Transverse colon (tissue), 4 donors: ENCODE results near the gene RNF214. TPM values are rescaled to one million over a fixed set of nuclear protein-coding genes. Genes with fewer than 3 reads are reported as not detected.

Source experiments
- DNase-seq: peaks from one replicate; pipeline ENCODE4 v3.0.0-alpha.2; 2019
- H3K27ac ChIP-seq, 4 donors: fragments of 200-600 bp; sonication (generic); 2 replicates each; pipeline ENCODE4 v1.5.1; 2016 to 2018; ENCODE audit warnings: inconsistent platforms in 4 of 4
- H3K27me3 ChIP-seq: fragments of 200-600 bp; sonication (generic); 2 replicates; pipeline ENCODE4 v1.5.1; 2017; ENCODE audit warnings: inconsistent platforms
- H3K36me3 ChIP-seq, 4 donors: fragments of 200-600 bp; sonication (generic); 2 replicates each; pipeline ENCODE4 v1.5.1; 2017 to 2019; ENCODE audit warnings: inconsistent platforms in 4 of 4
- H3K4me1 ChIP-seq, 4 donors: fragments of 200-600 bp; sonication (generic); 2 replicates each; pipeline ENCODE4 v1.5.1; 2017 to 2020; ENCODE audit warnings: inconsistent platforms in 4 of 4
- H3K4me3 ChIP-seq, 4 donors: fragments of 200-600 bp; sonication (generic); 1 replicate in 1 of 4; 2 replicates in 3 of 4; pipeline versions ENCODE4 v1.5.1 to v1.6.1; 2017 to 2019; ENCODE audit warnings: inconsistent platforms in 4 of 4
- H3K9me3 ChIP-seq, 2 donors: fragments of 200-600 bp; sonication (generic); 2 replicates each; pipeline ENCODE4 v1.5.1; 2017 to 2019; ENCODE audit warnings: inconsistent platforms in 2 of 2
- EP300 ChIP-seq: sonication (generic); formaldehyde crosslinking; IDR thresholded peaks from one replicate; pipeline ENCODE4 v1.6.1; 2017; ENCODE audit warnings: antibody characterized with exemption, low read depth
- POLR2A ChIP-seq: fragments of 450-650 bp; IDR thresholded peaks from one replicate; pipeline ENCODE4 v1.6.1; 2016; ENCODE audit warnings: antibody characterized with exemption, mild to moderate bottlenecking, moderate library complexity
- POLR2AphosphoS5 ChIP-seq, 3 donors: sonication (generic); formaldehyde crosslinking; IDR thresholded peaks; one replicate each; pipeline ENCODE4 v1.6.1; 2016; ENCODE audit warnings: antibody characterized with exemption in 3 of 3
- WGBS, 2 donors: methylation state at CpG; one replicate each; pipeline ENCODE4 v1.1.5; 2018; ENCODE audit warnings: low coverage in 1 of 2; 5-methylcytosine and 5-hydroxymethylcytosine counted together
- in situ Hi-C, 4 donors: fragments of 200-750 bp; cut with MboI; loops; one replicate each; pipeline versions ENCODE4 v1.15.0 to v1.15.1; 2017; ENCODE audit warnings: low sequenced_read_pairs in 3 of 4, low pct_ligation_motif_present in 1 of 4, low pct_unique_long_range_greater_than_20kb in 1 of 4
- intact Hi-C: fragments of 100-400 bp; cut with DNase I; formaldehyde crosslinking; loops from one replicate; pipeline ENCODE4 v1.15.1; 2023; ENCODE audit warnings: low total_unique reads
- total RNA-seq, 4 donors: library from RNA; depleted of rRNA; stranded (reverse); fragments of >200 nt; gene quantifications; one replicate each; pipeline ENCODE4 v1.1.0, GENCODE V29; 2016
- TF ChIP-seq, protein P1 (sequence below), 5 experiments: fragments of 200-600 bp in 3 of 5; fragments of 450-650 bp in 2 of 5; sonication (generic) in 3 of 5; IDR thresholded peaks; 1 replicate in 2 of 5; 2 replicates in 3 of 5; pipeline ENCODE4 v1.5.1; 2016 to 2017; ENCODE audit warnings: antibody characterized with exemption in 5 of 5, inconsistent platforms in 3 of 5, mild to moderate bottlenecking in 2 of 5, moderate library complexity in 1 of 5

RNF214 gene
- total RNA-seq, 4 donors from 2014 or later = 11.1 to 139 (median 14.5) TPM

DNA sequence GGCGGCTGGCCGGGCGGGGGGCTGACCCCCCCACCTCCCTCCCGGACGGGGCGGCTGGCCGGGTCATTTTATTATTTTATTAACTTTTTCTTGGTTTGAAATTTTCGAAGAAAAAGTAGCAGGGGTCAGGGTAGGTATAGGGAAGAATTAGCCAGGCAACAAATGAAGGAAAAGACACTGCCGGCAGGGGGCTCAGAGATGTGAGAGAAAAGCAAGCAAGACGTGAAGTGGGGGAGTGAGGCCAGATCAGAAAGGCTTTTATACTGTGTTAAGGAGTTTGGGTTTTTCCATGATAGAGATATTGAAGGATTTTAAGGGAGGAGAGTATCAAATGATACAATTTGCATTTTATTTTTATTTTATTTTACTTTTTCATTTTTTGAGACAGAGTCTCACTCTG, 19.0 kb downstream of the RNF214 start:
- intact Hi-C loops = no loop called here
- WGBS, 2 donors = 80 to 91% methylated on average over 3 to 7 of the region's 10 CpGs
- no peak for DNase-seq
- no peaks in the 10 kb centered on the region for H3K4me1 ChIP-seq
- H3K9me3 ChIP-seq = no peaks in the 10 kb centered on the region
- H3K36me3 ChIP-seq = peaks cover 0 to 19% (median 9%) of the 10 kb centered on the region in 4 donors
- no peak overlapping the region for H3K27ac ChIP-seq
- H3K27me3 ChIP-seq = no peaks in the 10 kb centered on the region
- TF ChIP-seq, protein P1, sequence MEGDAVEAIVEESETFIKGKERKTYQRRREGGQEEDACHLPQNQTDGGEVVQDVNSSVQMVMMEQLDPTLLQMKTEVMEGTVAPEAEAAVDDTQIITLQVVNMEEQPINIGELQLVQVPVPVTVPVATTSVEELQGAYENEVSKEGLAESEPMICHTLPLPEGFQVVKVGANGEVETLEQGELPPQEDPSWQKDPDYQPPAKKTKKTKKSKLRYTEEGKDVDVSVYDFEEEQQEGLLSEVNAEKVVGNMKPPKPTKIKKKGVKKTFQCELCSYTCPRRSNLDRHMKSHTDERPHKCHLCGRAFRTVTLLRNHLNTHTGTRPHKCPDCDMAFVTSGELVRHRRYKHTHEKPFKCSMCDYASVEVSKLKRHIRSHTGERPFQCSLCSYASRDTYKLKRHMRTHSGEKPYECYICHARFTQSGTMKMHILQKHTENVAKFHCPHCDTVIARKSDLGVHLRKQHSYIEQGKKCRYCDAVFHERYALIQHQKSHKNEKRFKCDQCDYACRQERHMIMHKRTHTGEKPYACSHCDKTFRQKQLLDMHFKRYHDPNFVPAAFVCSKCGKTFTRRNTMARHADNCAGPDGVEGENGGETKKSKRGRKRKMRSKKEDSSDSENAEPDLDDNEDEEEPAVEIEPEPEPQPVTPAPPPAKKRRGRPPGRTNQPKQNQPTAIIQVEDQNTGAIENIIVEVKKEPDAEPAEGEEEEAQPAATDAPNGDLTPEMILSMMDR (IDR thresholded peaks at IDR 0.05) = no peak
- TF ChIP-seq POLR2AphosphoS5 (IDR thresholded peaks at IDR 0.05) (no peak), POLR2A (no peak), EP300 (no peak)
- in situ Hi-C loops = no loop called here
- H3K4me3 ChIP-seq = no peak overlapping the region

DNA sequence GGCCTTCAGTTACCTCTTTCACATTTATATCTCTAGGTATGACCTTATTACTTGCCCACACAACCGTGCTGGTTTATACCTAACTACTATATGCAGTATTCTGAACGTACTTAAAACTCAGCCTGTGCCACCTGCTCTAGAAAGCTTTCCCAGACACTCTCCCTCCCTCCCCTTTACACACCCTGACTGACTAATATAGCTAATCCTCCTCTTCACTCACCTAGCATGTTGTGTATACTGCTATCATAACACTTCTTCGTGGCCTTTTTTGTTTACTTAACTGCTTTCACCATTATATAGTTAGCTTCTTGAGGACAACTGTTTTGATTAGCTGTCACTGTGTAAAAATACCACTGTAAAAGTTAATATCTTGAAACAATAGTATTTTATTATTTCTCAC, 23.5 kb downstream of the RNF214 start:
- Histone ChIP-seq H3K4me3 (no peak overlapping the region), H3K27ac (no peak overlapping the region), H3K9me3 (no peaks in the 10 kb centered on the region), H3K36me3 (peaks cover 0 to 7% (median 3%) of the 10 kb centered on the region in 4 donors), H3K4me1 (no peaks in the 10 kb centered on the region), H3K27me3 (no peaks in the 10 kb centered on the region)
- intact Hi-C loops = loop anchor here (5.0 kb wide), 1 partner anchor 601 kb away; no protein-coding TSS in a partner anchor
- no peak for DNase-seq
- WGBS, 2 donors = 10 to 61% methylated on average over 3 of the region's 3 CpGs
- in situ Hi-C loops = no loop called here
- no peak for TF ChIP-seq POLR2AphosphoS5 (IDR thresholded peaks at IDR 0.05)
- no peak for TF ChIP-seq POLR2A
- TF ChIP-seq EP300 = no peak
- TF ChIP-seq, protein P1 (IDR thresholded peaks at IDR 0.05) = no peak

DNA sequence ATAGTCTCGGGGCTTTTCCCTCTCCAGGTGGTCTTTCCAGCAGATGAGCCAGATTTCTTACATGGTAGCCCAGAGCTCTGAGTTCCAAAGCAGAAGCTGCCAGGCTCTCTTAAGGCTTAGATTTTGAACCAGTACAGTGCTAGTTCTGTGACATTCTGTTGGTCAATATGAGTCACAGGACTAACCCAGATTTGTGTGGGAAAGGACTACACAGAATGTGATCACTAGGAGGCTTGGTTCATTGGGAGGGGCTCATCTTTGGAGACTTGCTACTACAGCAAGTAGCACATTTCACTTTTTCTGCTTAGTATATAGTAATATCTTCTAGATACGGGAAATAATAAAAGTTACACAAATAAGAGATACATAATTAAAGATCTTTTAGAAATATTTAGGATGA, 24.1 kb downstream of the RNF214 start:
- no peak for DNase-seq
- in situ Hi-C loops = no loop called here
- no peaks in the 10 kb centered on the region for H3K27me3 ChIP-seq
- peaks cover 0 to 13% (median 3%) of the 10 kb centered on the region in 4 donors for H3K36me3 ChIP-seq
- WGBS, 2 donors = 14 to 67% methylated on average over 1 to 2 of the region's 2 CpGs
- no peaks in the 10 kb centered on the region for H3K9me3 ChIP-seq
- no peak for TF ChIP-seq POLR2A
- TF ChIP-seq POLR2AphosphoS5 (IDR thresholded peaks at IDR 0.05) = no peak
- TF ChIP-seq, protein P1 (IDR thresholded peaks at IDR 0.05) = no peak
- no peak for TF ChIP-seq EP300
- no peak overlapping the region for H3K27ac ChIP-seq
- intact Hi-C loops = loop anchor here (5.0 kb wide), 1 partner anchor 601 kb away; no protein-coding TSS in a partner anchor
- H3K4me1 ChIP-seq = no peaks in the 10 kb centered on the region
- no peak overlapping the region for H3K4me3 ChIP-seq

DNA sequence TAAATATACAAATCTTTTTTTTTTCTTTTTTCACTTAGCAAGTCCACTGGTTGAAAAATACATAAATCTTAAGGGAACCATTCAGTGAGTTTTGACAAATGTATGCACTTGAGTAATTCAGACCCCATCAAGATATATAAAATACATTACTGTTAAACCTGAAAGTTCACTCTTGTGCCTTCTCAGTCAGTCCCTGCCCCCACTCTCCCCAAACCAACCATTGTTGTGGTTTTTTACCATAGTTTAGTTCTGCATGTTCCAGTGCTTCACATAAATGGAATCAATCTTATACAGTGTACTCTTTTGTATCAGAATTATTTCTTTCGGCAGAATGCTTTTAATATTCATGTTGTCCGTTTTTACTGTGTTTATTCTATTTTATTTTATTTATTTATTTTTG, 26.1 kb downstream of the RNF214 start:
- TF ChIP-seq, protein P1 (IDR thresholded peaks at IDR 0.05) = no peak
- no peak for TF ChIP-seq POLR2A
- no peak for TF ChIP-seq EP300
- TF ChIP-seq POLR2AphosphoS5 (IDR thresholded peaks at IDR 0.05) = no peak
- H3K4me1 ChIP-seq = no peaks in the 10 kb centered on the region
- H3K27me3 ChIP-seq = no peaks in the 10 kb centered on the region
- H3K4me3 ChIP-seq = no peak overlapping the region
- no peak overlapping the region for H3K27ac ChIP-seq
- in situ Hi-C loops = no loop called here
- WGBS, 2 donors = 67 to 84% methylated on average over 2 of the region's 2 CpGs
- H3K9me3 ChIP-seq = no peaks in the 10 kb centered on the region
- no peak for DNase-seq
- H3K36me3 ChIP-seq = peaks cover 0 to 14% (median 0%) of the 10 kb centered on the region in 4 donors
- intact Hi-C loops = loop anchor here (5.0 kb wide), 1 partner anchor 599 kb away; no protein-coding TSS in a partner anchor
